HFF-Myc (cell line): Measurements from ENCODE around the gene MDFI.

Source experiments
- DNase-seq: peaks from one replicate; pipeline ENCODE4 v3.0.0-alpha.2; 2011; ENCODE audit warnings: low read depth; ENCODE audit errors: extremely low read depth
- H3K4me3 ChIP-seq: replicated peaks from 2 replicates; pipeline ENCODE4 v1.5.1; 2011; ENCODE audit warnings: low read depth, mild to moderate bottlenecking, control low read depth, low read length
- TF ChIP-seq, protein P1 (sequence below): IDR thresholded peaks from 2 replicates; pipeline ENCODE4 v1.5.1; 2012; ENCODE audit warnings: mild to moderate bottlenecking, low read depth, low read length, control low read depth; ENCODE audit errors: missing control alignments

Gene MDFI

DNA sequence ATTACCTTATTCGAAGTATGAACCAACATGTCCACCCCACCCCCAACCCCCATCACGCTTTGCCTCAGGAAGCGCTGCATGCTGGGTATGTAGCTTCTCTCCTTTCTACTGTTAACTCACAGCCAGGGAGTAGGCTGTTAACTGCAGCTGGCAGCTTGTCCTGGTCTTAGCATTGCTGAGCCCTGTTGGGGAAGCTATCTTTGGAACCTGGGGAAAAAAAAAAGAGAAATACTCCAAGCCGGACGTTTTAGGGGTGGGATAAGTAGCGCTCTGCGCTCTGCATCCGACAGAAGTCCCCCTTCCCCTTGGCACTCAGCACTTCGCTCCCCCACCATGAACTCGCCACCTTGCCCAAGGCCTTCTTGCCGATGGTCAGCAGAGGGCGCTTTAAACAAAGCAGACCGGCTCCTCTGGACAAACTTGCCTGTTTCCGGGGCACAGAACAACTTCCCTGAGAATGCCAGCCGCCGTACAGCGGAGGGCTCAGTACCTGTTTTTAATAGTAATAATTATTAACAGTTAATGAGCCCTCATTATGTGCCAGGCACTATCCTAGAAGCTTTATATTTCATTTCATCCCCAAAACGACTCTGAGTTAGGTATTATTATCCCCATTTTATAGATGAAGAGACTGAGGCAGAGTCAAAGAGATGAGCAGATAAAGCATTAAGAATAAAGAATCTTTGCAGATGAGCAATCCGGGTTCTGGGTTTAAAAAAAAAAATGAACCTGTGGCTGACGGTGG is 35.2 kb upstream of the MDFI start:
- no peak for DNase-seq
- TF ChIP-seq, protein P1, sequence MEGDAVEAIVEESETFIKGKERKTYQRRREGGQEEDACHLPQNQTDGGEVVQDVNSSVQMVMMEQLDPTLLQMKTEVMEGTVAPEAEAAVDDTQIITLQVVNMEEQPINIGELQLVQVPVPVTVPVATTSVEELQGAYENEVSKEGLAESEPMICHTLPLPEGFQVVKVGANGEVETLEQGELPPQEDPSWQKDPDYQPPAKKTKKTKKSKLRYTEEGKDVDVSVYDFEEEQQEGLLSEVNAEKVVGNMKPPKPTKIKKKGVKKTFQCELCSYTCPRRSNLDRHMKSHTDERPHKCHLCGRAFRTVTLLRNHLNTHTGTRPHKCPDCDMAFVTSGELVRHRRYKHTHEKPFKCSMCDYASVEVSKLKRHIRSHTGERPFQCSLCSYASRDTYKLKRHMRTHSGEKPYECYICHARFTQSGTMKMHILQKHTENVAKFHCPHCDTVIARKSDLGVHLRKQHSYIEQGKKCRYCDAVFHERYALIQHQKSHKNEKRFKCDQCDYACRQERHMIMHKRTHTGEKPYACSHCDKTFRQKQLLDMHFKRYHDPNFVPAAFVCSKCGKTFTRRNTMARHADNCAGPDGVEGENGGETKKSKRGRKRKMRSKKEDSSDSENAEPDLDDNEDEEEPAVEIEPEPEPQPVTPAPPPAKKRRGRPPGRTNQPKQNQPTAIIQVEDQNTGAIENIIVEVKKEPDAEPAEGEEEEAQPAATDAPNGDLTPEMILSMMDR, result peak; percentile 89
- no peak overlapping the region for H3K4me3 ChIP-seq

DNA sequence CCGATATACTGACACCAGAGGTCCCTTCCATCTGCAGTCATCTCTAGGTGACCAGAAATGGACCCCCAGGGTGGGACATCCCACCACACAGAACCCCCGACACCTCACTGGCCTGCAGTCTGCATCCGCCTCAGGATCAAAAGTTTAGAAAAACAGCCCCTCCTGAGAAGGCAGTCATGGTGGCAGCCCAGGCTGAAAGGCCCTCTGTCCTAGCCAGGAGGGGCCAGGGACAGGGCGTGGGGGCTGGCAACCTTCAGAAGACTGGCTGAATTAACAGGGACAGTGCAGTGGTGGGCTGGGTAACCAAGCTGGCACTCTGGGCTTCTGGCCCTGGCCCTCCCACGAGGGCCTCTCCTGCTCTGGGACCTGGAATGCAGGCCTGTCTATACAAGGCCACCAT is 34.3 kb upstream of the MDFI start:
- H3K4me3 ChIP-seq, result no peak overlapping the region
- TF ChIP-seq, protein P1, result no peak
- DNase-seq, result no peak

DNA sequence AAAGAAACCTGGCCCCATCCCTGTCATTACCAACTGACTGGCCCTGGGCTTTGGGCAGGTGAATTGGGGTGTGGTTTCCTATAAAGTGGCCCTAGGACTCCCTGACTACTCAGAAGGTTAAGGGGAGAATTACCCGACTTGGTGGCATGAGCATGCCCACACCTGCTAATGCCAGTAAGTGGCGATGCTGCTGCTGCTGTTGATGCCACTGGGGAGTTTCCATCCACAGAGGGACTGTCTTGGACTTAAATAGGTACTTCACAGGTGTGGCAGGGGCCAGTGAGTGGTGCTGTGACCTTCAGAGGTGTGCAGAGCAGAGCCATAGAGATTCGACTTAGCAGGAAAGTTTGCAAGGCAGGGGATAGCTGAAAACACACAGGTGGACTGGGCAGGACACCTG is 32.6 kb upstream of the MDFI start:
- TF ChIP-seq, protein P1, result no peak
- DNase-seq, result no peak
- no peak overlapping the region for H3K4me3 ChIP-seq

DNA sequence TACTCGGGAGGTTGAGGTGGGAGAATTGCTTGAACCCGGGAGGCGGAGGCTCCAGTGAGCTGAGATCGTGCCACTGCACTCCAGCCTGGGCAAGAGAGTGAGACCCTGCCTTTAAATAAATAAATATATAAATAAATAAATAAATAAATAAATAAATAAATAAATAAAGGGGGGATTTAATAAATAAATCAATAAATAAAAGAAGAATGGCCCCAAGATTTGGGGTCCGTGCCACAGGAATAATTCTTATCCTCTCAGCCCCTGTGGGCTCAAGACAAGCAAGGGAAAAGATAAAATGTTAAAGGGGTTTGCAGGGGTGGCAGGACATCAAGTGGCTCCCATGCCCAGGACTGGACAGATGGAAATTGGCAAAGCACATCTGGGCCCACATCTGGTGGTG is 31.2 kb upstream of the MDFI start:
- TF ChIP-seq, protein P1, result no peak
- no peak overlapping the region for H3K4me3 ChIP-seq
- DNase-seq, result no peak

DNA sequence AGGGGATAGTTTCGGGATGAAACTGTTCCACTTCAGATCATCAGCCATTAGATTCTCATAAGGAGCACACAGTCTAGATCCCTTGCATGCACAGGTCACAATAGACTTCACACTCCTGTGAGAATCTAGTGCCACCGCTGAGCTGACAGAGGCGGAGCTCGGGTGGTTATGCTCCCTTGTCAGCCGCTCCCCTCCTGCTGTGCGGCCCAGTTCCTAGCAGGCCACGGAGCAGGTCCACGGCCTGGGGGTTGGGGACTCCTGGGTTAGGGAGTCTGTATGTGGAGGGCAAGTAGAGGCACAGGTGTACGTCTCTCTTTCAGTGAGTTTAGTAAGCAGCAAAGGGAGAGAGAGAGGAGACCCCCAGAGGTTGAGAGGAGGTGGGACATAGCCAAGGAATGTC is 30.5 kb upstream of the MDFI start:
- TF ChIP-seq, protein P1, result no peak
- DNase-seq, result no peak
- no peak overlapping the region for H3K4me3 ChIP-seq

DNA sequence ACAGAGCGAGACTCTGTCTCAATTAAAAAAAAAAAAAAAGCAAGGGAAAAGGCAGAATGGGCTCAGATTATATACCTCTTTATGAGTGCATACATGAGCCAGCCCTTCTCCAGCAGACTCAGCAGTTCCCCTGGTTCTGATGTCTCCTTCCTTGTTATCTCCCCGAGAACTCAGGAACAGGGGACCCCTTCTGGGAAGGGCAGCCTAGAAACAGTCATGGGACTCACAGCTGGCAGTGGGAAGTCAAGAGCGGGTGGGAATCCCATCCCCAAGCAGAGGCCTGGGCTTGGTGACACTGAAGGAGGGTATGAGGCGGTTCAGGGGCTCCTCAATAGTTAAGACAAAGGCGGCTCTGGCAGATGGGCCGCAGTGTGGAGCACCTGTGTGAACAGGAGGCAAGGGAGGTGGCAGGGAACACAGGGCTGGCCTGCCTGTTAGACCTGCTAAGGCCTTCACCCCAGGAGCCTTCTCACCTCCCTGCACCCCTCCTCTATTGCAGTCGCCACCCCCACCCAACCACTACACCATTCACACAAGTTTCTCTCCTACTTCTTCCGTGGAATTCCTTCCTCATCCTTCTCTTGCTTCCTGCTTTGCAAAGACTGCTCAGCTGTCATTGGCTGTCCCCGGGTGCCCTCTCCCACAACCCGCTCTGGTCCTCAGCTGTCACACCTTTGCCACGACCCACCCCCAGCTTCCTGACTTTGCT is 29.7 kb upstream of the MDFI start:
- DNase-seq, result no peak
- TF ChIP-seq, protein P1, result no peak
- H3K4me3 ChIP-seq, result no peak overlapping the region
